HG02884 (cell line): ENCODE results near the gene ICAM1.
"Not testable (repeated sequence)": the region's sequence is repeated elsewhere in the genome, so short reads cannot be mapped to it uniquely, and the experiment has no call there.

ENCODE experiments used
- ATAC-seq: cut with Tn5 transposase; IDR thresholded peaks from one replicate; pipeline ENCODE4 v1.9.1; 2021; ENCODE audit warnings: mild to moderate bottlenecking, moderate library complexity; ENCODE audit not compliant: unreplicated experiment

Gene ICAM1

GRCh38 chr19:10241826-10242449 is 29.0 kb upstream of the ICAM1 start:
- not testable (repeated sequence) for ATAC-seq

- ATAC-seq: no peak
These were observed 27.3 kb upstream of the ICAM1 start for GRCh38 chr19:10243606-10244005.

- no peak for ATAC-seq
These were observed 25.6 kb upstream of the ICAM1 start for GRCh38 chr19:10245189-10245939.

- no peak for ATAC-seq
These were observed 24.4 kb upstream of the ICAM1 start for GRCh38 chr19:10246511-10246910.

- ATAC-seq: peak; percentile 76
These were observed 18.9 kb upstream of the ICAM1 start, which contains the start of gene MRPL4 for GRCh38 chr19:10251792-10252694. Gene MRPL4, plus strand, starts transcription at chr19:10252214. Its CDS starts 40 bp downstream, at chr19:10252254.

GRCh38 chr19:10252707-10253106 is 18.2 kb upstream of the ICAM1 start:
- ATAC-seq: no peak

- ATAC-seq: no peak
These were observed 16.7 kb upstream of the ICAM1 start for GRCh38 chr19:10254244-10254643.

- ATAC-seq: no peak
These were observed 15.6 kb upstream of the ICAM1 start for GRCh38 chr19:10255358-10255757.

- ATAC-seq: no peak
These were observed 14.4 kb upstream of the ICAM1 start for GRCh38 chr19:10256551-10256950.

GRCh38 chr19:10256970-10257615 is 13.8 kb upstream of the ICAM1 start:
- ATAC-seq: no peak

GRCh38 chr19:10258080-10258710 is 12.7 kb upstream of the ICAM1 start:
- ATAC-seq: no peak

GRCh38 chr19:10259162-10259905 is 11.6 kb upstream of the ICAM1 start:
- ATAC-seq: no peak

GRCh38 chr19:10260141-10260584 is 10.8 kb upstream of the ICAM1 start:
- no peak for ATAC-seq

- no peak for ATAC-seq
These were observed 8.1 kb upstream of the ICAM1 start for GRCh38 chr19:10262771-10263170.

- ATAC-seq: no peak
These were observed 4.2 kb upstream of the ICAM1 start for GRCh38 chr19:10266706-10267105.

- ATAC-seq: no peak
These were observed 2.8 kb upstream of the ICAM1 start for GRCh38 chr19:10268071-10268470.

- no peak for ATAC-seq
These were observed 1.4 kb upstream of the ICAM1 start for GRCh38 chr19:10269333-10270179.

- no peak for ATAC-seq
These were observed 722 bp upstream of the ICAM1 start for GRCh38 chr19:10270180-10270615.
